ENCODE results near the gene RFPL1.

GRCh38 chr22:29434288-29434687, 4.1 kb upstream of the RFPL1 start:
- no peak for TF ChIP-seq CTCF (conservative IDR thresholded peaks at IDR 0.05)
- TF ChIP-seq ZFX (IDR thresholded peaks at IDR 0.05): no peak

Measured in C4-2B (cell line).